SK-N-SH treated with all-trans-retinoic acid at 6 μM for 48 hours (cell line): ENCODE data around the gene RXRG.

Source experiments
- ISL1 ChIP-seq: fragments of 250-450 bp; sonication (Bioruptor Pico); IDR thresholded peaks from 2 replicates; pipeline ENCODE4 v2.1.2; 2022; ENCODE audit warnings: mild to moderate bottlenecking, moderate library complexity
- TCF4 ChIP-seq: fragments of 250-450 bp; sonication (Bioruptor Pico); IDR thresholded peaks from 2 replicates; pipeline ENCODE4 v1.8.0; 2021; ENCODE audit warnings: mild to moderate bottlenecking, moderate library complexity, borderline replicate concordance
- ZFP3 ChIP-seq: fragments of 250-450 bp; sonication (Bioruptor Pico); IDR thresholded peaks from 2 replicates; pipeline ENCODE4 v1.5.0; 2020; ENCODE audit warnings: mild to moderate bottlenecking, moderate library complexity
- ZFP30 ChIP-seq: fragments of 450-650 bp; formaldehyde crosslinking; IDR thresholded peaks from 2 replicates; pipeline ENCODE4 v1.5.0; 2022; ENCODE audit warnings: mild to moderate bottlenecking, moderate library complexity
- ZNF565 ChIP-seq: fragments of 450-650 bp; formaldehyde crosslinking; conservative IDR thresholded peaks from 2 replicates; pipeline ENCODE4 v1.5.0; 2020; ENCODE audit warnings: low read depth, mild to moderate bottlenecking, moderate library complexity
- ZNF8 ChIP-seq: fragments of 450-650 bp; formaldehyde crosslinking; IDR thresholded peaks from 2 replicates; pipeline ENCODE4 v1.5.0; 2020; ENCODE audit warnings: mild to moderate bottlenecking, moderate library complexity
- TF ChIP-seq, protein P1 (sequence below): fragments of 250-450 bp; sonication (Bioruptor Pico); IDR thresholded peaks from 2 replicates; pipeline ENCODE4 v1.5.1; 2020; ENCODE audit warnings: low read depth, mild to moderate bottlenecking, moderate library complexity
- TF ChIP-seq, protein P2 (sequence below): fragments of 250-450 bp; sonication (Bioruptor Pico); IDR thresholded peaks from 2 replicates; pipeline ENCODE4 v1.8.0; 2020; ENCODE audit warnings: mild to moderate bottlenecking, moderate library complexity, borderline replicate concordance

DNA sequence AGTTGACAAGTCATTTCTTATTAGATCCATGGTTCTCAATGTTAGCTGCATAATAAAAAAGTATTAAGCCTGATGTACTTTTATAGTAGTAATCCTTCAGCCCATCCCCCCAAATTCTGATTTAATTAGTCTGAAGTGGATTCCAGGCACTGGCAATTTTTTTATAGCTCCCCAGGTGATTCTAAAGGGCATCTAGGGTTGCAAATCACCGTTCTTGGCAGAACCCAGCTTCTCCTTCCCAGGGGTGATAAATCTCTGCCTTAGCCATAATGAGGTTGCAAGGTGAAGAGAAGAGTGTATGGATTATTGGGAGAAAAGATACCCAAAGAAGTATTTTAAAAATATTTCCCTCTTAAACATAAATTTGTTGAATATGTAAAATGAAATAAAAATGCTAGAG is 43.0 kb upstream of the RXRG start:
- TF ChIP-seq ZNF8 (CRISPR knock-in tag) = no peak
- TF ChIP-seq, protein P1, sequence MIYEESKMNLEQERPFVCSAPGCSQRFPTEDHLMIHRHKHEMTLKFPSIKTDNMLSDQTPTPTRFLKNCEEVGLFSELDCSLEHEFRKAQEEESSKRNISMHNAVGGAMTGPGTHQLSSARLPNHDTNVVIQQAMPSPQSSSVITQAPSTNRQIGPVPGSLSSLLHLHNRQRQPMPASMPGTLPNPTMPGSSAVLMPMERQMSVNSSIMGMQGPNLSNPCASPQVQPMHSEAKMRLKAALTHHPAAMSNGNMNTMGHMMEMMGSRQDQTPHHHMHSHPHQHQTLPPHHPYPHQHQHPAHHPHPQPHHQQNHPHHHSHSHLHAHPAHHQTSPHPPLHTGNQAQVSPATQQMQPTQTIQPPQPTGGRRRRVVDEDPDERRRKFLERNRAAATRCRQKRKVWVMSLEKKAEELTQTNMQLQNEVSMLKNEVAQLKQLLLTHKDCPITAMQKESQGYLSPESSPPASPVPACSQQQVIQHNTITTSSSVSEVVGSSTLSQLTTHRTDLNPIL (CRISPR knock-in tag) = no peak
- TF ChIP-seq ISL1 = no peak
- no peak for TF ChIP-seq TCF4 (CRISPR knock-in tag)
- TF ChIP-seq ZFP30 (CRISPR knock-in tag) = no peak
- TF ChIP-seq ZFP3 (CRISPR knock-in tag) = no peak
- TF ChIP-seq, protein P2, sequence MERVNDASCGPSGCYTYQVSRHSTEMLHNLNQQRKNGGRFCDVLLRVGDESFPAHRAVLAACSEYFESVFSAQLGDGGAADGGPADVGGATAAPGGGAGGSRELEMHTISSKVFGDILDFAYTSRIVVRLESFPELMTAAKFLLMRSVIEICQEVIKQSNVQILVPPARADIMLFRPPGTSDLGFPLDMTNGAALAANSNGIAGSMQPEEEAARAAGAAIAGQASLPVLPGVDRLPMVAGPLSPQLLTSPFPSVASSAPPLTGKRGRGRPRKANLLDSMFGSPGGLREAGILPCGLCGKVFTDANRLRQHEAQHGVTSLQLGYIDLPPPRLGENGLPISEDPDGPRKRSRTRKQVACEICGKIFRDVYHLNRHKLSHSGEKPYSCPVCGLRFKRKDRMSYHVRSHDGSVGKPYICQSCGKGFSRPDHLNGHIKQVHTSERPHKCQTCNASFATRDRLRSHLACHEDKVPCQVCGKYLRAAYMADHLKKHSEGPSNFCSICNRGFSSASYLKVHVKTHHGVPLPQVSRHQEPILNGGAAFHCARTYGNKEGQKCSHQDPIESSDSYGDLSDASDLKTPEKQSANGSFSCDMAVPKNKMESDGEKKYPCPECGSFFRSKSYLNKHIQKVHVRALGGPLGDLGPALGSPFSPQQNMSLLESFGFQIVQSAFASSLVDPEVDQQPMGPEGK = no peak
- no peak for TF ChIP-seq ZNF565 (CRISPR knock-in tag)
